ENCODE data around the gene EHF.

Gene EHF

GRCh38 chr11:34586488-34587281 lies 34.2 kb upstream of the EHF start:
- H3K27ac ChIP-seq (replicated peaks; ENCODE audit: low read length) = no peak overlapping the region
- H3K4ac ChIP-seq (ENCODE audit: low read length) = no peak overlapping the region
- H3K23ac ChIP-seq (ENCODE audit: low read depth, low read length, poor library complexity) = no peak overlapping the region
- no peak overlapping the region for H3K4me2 ChIP-seq (ENCODE audit: insufficient read depth, low read length, poor library complexity, severe bottlenecking)
- H3K9me3 ChIP-seq (replicated peaks in 1 of 2; ENCODE audit: control insufficient read depth in 2 of 2, insufficient read depth in 1 of 2, low read depth in 1 of 2, low read length in 2 of 2) = no peaks in the 10 kb centered on the region
- no peak overlapping the region for H2BK120ac ChIP-seq (ENCODE audit: low read depth, low read length)
- no peak overlapping the region for H4K8ac ChIP-seq (ENCODE audit: low read depth, low read length)
- H3K4me3 ChIP-seq (ENCODE audit: low read length in 2 of 2) = no peak overlapping the region
- H2BK15ac ChIP-seq (ENCODE audit: low read length) = no peak overlapping the region
- no CpG with 5 or more reads among the region's 12 CpGs for WGBS, 2 donors (ENCODE audit: extremely low coverage in 2 of 2, insufficient read length in 2 of 2, insufficient replicate concordance in 1 of 2)
- H3K18ac ChIP-seq (ENCODE audit: low read length) = peak overlapping the region; percentile 9
- no peak overlapping the region for H4K91ac ChIP-seq (ENCODE audit: low read depth, low read length, poor library complexity)
- H2AK5ac ChIP-seq (ENCODE audit: low read depth, low read length) = no peak overlapping the region
- no peaks in the 10 kb centered on the region for H3K36me3 ChIP-seq (replicated peaks in 1 of 2; ENCODE audit: control insufficient read depth in 2 of 2, insufficient read depth in 2 of 2, low read length in 2 of 2)
- H2BK12ac ChIP-seq (ENCODE audit: low read length) = no peak overlapping the region
- DNase-seq (ENCODE audit: low spot score) = no peak
- peaks cover 0 to 2% of the 10 kb centered on the region in 2 donors for H3K4me1 ChIP-seq (ENCODE audit: control insufficient read depth in 2 of 2, insufficient read depth in 1 of 2, low read depth in 1 of 2, low read length in 2 of 2)
- no peaks in the 10 kb centered on the region for H3K79me1 ChIP-seq (ENCODE audit: low read depth, low read length)
- no peak overlapping the region for H3K9ac ChIP-seq (ENCODE audit: low read depth, low read length, poor library complexity)
- no peak overlapping the region for H2BK5ac ChIP-seq (ENCODE audit: low read length)
- H3K27me3 ChIP-seq (ENCODE audit: control insufficient read depth in 3 of 3, insufficient read depth in 3 of 3, low read depth in 1 of 3, low read length in 3 of 3) = peaks cover 0 to 4% (median 0%) of the 10 kb centered on the region in 3 experiments
- H2AFZ ChIP-seq (ENCODE audit: low read length) = peak overlapping the region; percentile 90
- no peak overlapping the region for H3K14ac ChIP-seq (ENCODE audit: low read length)

DNA sequence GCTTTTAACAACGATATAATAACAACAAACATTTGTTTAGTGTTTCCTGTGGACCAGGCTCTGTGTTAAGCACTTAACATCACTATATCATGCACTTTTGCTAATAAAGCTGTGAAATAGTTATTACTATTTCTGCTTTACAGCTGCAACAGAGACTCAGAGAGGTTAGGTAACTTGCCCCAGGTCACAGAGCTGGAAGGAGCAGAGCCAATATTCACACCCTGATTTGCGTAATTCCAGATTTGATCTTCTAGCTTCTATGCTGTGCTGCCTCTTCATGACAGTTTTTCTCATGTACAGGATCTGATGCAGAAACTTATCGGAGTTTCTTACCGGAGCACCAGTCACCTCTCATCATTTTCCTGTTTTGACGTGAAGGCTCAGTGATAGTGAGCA lies 33.6 kb upstream of the EHF start:
- WGBS, 2 donors (ENCODE audit: extremely low coverage in 2 of 2, insufficient read length in 2 of 2, insufficient replicate concordance in 1 of 2) = no CpG with 5 or more reads among the region's 5 CpGs
- Histone ChIP-seq H2AK5ac (ENCODE audit: low read depth, low read length) (no peak overlapping the region), H2BK5ac (ENCODE audit: low read length) (no peak overlapping the region), H3K4me1 (ENCODE audit: control insufficient read depth in 2 of 2, insufficient read depth in 1 of 2, low read depth in 1 of 2, low read length in 2 of 2) (peaks cover 0 to 2% of the 10 kb centered on the region in 2 donors), H3K36me3 (replicated peaks in 1 of 2; ENCODE audit: control insufficient read depth in 2 of 2, insufficient read depth in 2 of 2, low read length in 2 of 2) (no peaks in the 10 kb centered on the region), H2BK15ac (ENCODE audit: low read length) (no peak overlapping the region), H4K91ac (ENCODE audit: low read depth, low read length, poor library complexity) (no peak overlapping the region), H3K14ac (ENCODE audit: low read length) (no peak overlapping the region), H2AFZ (ENCODE audit: low read length) (no peak overlapping the region), H2BK12ac (ENCODE audit: low read length) (no peak overlapping the region), H3K23ac (ENCODE audit: low read depth, low read length, poor library complexity) (no peak overlapping the region), H3K27me3 (ENCODE audit: control insufficient read depth in 3 of 3, insufficient read depth in 3 of 3, low read depth in 1 of 3, low read length in 3 of 3) (peaks cover 0 to 4% (median 0%) of the 10 kb centered on the region in 3 experiments), H3K4me3 (ENCODE audit: low read length in 2 of 2) (no peak overlapping the region), H3K79me1 (ENCODE audit: low read depth, low read length) (no peaks in the 10 kb centered on the region), H3K27ac (replicated peaks; ENCODE audit: low read length) (no peak overlapping the region), H4K8ac (ENCODE audit: low read depth, low read length) (no peak overlapping the region), H2BK120ac (ENCODE audit: low read depth, low read length) (no peak overlapping the region), H3K4ac (ENCODE audit: low read length) (no peak overlapping the region), H3K18ac (ENCODE audit: low read length) (no peak overlapping the region), H3K4me2 (ENCODE audit: insufficient read depth, low read length, poor library complexity, severe bottlenecking) (no peak overlapping the region), H3K9ac (ENCODE audit: low read depth, low read length, poor library complexity) (no peak overlapping the region), H3K9me3 (replicated peaks in 1 of 2; ENCODE audit: control insufficient read depth in 2 of 2, insufficient read depth in 1 of 2, low read depth in 1 of 2, low read length in 2 of 2) (no peaks in the 10 kb centered on the region)
- no peak for DNase-seq (ENCODE audit: low spot score)

DNA sequence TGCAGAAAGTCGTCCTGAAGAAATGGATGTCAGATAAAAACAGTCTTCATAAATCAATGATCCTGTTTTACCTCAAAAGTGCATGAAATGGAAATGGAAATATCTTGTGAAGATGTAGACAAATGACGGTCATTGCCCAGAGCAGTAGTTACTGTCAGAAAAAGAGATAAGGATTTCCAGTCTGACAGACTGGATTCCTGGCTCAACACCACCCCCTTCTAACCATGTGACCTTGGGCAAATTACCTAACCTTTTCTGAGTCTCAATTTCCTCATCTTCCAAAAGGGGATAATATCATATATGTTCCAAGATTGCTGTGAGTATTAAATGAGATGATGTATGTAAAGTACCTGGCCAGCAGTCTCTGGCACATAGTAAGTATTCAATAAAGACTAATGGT lies 32.9 kb upstream of the EHF start:
- H3K27me3 ChIP-seq (ENCODE audit: control insufficient read depth in 3 of 3, insufficient read depth in 3 of 3, low read depth in 1 of 3, low read length in 3 of 3) = peaks cover 0 to 4% (median 0%) of the 10 kb centered on the region in 3 experiments
- no peak overlapping the region for H2BK5ac ChIP-seq (ENCODE audit: low read length)
- no peak overlapping the region for H3K4ac ChIP-seq (ENCODE audit: low read length)
- no peak overlapping the region for H3K9ac ChIP-seq (ENCODE audit: low read depth, low read length, poor library complexity)
- no peak overlapping the region for H3K23ac ChIP-seq (ENCODE audit: low read depth, low read length, poor library complexity)
- H2AK5ac ChIP-seq (ENCODE audit: low read depth, low read length) = no peak overlapping the region
- no peak overlapping the region for H2BK12ac ChIP-seq (ENCODE audit: low read length)
- H2AFZ ChIP-seq (ENCODE audit: low read length) = no peak overlapping the region
- no peaks in the 10 kb centered on the region for H3K36me3 ChIP-seq (replicated peaks in 1 of 2; ENCODE audit: control insufficient read depth in 2 of 2, insufficient read depth in 2 of 2, low read length in 2 of 2)
- H3K14ac ChIP-seq (ENCODE audit: low read length) = no peak overlapping the region
- H3K4me3 ChIP-seq (ENCODE audit: low read length in 2 of 2) = no peak overlapping the region
- no peaks in the 10 kb centered on the region for H3K9me3 ChIP-seq (replicated peaks in 1 of 2; ENCODE audit: control insufficient read depth in 2 of 2, insufficient read depth in 1 of 2, low read depth in 1 of 2, low read length in 2 of 2)
- H2BK15ac ChIP-seq (ENCODE audit: low read length) = no peak overlapping the region
- no peak overlapping the region for H3K27ac ChIP-seq (replicated peaks; ENCODE audit: low read length)
- no peak overlapping the region for H4K8ac ChIP-seq (ENCODE audit: low read depth, low read length)
- H3K4me1 ChIP-seq (ENCODE audit: control insufficient read depth in 2 of 2, insufficient read depth in 1 of 2, low read depth in 1 of 2, low read length in 2 of 2) = peaks cover 0 to 2% of the 10 kb centered on the region in 2 donors
- DNase-seq (ENCODE audit: low spot score) = no peak
- no peak overlapping the region for H3K4me2 ChIP-seq (ENCODE audit: insufficient read depth, low read length, poor library complexity, severe bottlenecking)
- no peaks in the 10 kb centered on the region for H3K79me1 ChIP-seq (ENCODE audit: low read depth, low read length)
- no CpG with 5 or more reads among the region's 2 CpGs for WGBS, 2 donors (ENCODE audit: extremely low coverage in 2 of 2, insufficient read length in 2 of 2, insufficient replicate concordance in 1 of 2)
- H3K18ac ChIP-seq (ENCODE audit: low read length) = no peak overlapping the region
- no peak overlapping the region for H4K91ac ChIP-seq (ENCODE audit: low read depth, low read length, poor library complexity)
- H2BK120ac ChIP-seq (ENCODE audit: low read depth, low read length) = no peak overlapping the region

DNA sequence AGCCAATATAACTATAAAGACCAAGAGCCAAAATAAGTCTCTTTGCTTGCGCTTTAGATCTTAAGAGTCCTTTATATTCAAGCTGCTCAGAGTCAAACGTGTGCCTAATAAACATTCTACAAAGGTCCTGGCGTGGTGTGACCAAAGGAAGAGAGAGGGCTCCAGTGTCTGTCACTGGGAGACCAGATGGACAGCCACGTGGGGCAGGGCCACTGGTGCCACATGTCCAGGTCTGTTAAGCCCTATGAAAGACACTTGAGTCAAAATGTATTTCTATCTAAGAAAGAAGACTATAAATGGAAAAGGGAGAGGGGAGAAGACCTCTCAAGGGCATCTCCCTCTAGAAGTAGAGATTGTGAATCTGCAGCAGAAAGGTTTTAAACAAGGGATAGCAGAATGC lies 32.2 kb upstream of the EHF start:
- H3K4me3 ChIP-seq (ENCODE audit: low read length in 2 of 2) = no peak overlapping the region
- no peak overlapping the region for H3K4ac ChIP-seq (ENCODE audit: low read length)
- H3K27ac ChIP-seq (replicated peaks; ENCODE audit: low read length) = no peak overlapping the region
- no peak overlapping the region for H4K91ac ChIP-seq (ENCODE audit: low read depth, low read length, poor library complexity)
- no peak overlapping the region for H2BK120ac ChIP-seq (ENCODE audit: low read depth, low read length)
- H2AFZ ChIP-seq (ENCODE audit: low read length) = no peak overlapping the region
- no peak overlapping the region for H2BK15ac ChIP-seq (ENCODE audit: low read length)
- H3K4me1 ChIP-seq (ENCODE audit: control insufficient read depth in 2 of 2, insufficient read depth in 1 of 2, low read depth in 1 of 2, low read length in 2 of 2) = peaks cover 0 to 2% of the 10 kb centered on the region in 2 donors
- H2AK5ac ChIP-seq (ENCODE audit: low read depth, low read length) = no peak overlapping the region
- no peak overlapping the region for H3K23ac ChIP-seq (ENCODE audit: low read depth, low read length, poor library complexity)
- no peaks in the 10 kb centered on the region for H3K36me3 ChIP-seq (replicated peaks in 1 of 2; ENCODE audit: control insufficient read depth in 2 of 2, insufficient read depth in 2 of 2, low read length in 2 of 2)
- DNase-seq (ENCODE audit: low spot score) = no peak
- no peak overlapping the region for H2BK5ac ChIP-seq (ENCODE audit: low read length)
- H3K9ac ChIP-seq (ENCODE audit: low read depth, low read length, poor library complexity) = no peak overlapping the region
- H3K79me1 ChIP-seq (ENCODE audit: low read depth, low read length) = no peaks in the 10 kb centered on the region
- peaks cover 0 to 1% of the 10 kb centered on the region in 2 donors for H3K9me3 ChIP-seq (replicated peaks in 1 of 2; ENCODE audit: control insufficient read depth in 2 of 2, insufficient read depth in 1 of 2, low read depth in 1 of 2, low read length in 2 of 2)
- H4K8ac ChIP-seq (ENCODE audit: low read depth, low read length) = no peak overlapping the region
- H2BK12ac ChIP-seq (ENCODE audit: low read length) = no peak overlapping the region
- no peak overlapping the region for H3K18ac ChIP-seq (ENCODE audit: low read length)
- H3K4me2 ChIP-seq (ENCODE audit: insufficient read depth, low read length, poor library complexity, severe bottlenecking) = no peak overlapping the region
- WGBS, 2 donors (ENCODE audit: extremely low coverage in 2 of 2, insufficient read length in 2 of 2, insufficient replicate concordance in 1 of 2) = no CpG with 5 or more reads among the region's 4 CpGs
- H3K27me3 ChIP-seq (ENCODE audit: control insufficient read depth in 3 of 3, insufficient read depth in 3 of 3, low read depth in 1 of 3, low read length in 3 of 3) = peaks cover 0 to 4% (median under 1%) of the 10 kb centered on the region in 3 experiments
- H3K14ac ChIP-seq (ENCODE audit: low read length) = no peak overlapping the region
